IMR-90 (cell line): Measurements from ENCODE around the gene PSMB5. TPM values are rescaled to one million over a fixed set of nuclear protein-coding genes. Genes with fewer than 3 reads are reported as not detected.
A peak's percentile ranks its signal among the peaks of the same experiment; 100 is the strongest.

Source experiments
- ATAC-seq: fragments of 200-7000 bp; cut with Tn5 transposase; 2 replicates; pipeline ENCODE4 v1.9.1; 2020; ENCODE audit warnings: low read depth, mild to moderate bottlenecking, moderate library complexity
- BruUV-seq: library from RNA; stranded (reverse); fragments of 400-500 nt; replicated peaks from 2 replicates; lab custom pipeline; 2021; lab: Mats Ljungman, UMichigan
- CTCF ChIA-PET: fragments of 300-600 bp; formaldehyde crosslinking; extraction: SDS; loops from one replicate; lab custom pipeline; 2021; ENCODE audit warnings: antibody characterized with exemption; lab: Yijun Ruan, JAX
- POLR2A ChIA-PET: fragments of 300-600 bp; sonication (Branson Sonifier 250); formaldehyde crosslinking; loops from one replicate; lab custom pipeline; 2022; ENCODE audit warnings: antibody characterized with exemption; ENCODE audit not compliant: unreplicated experiment; lab: Charles Lee
- DNase-seq: peaks from one replicate; pipeline ENCODE4 v3.0.0; 2013
- H2AFZ ChIP-seq: replicated peaks from 2 replicates; pipeline ENCODE3; 2013; ENCODE audit warnings: low read length, mild to moderate bottlenecking; ENCODE audit not compliant: poor library complexity
- H2AK5ac ChIP-seq: 2 replicates; pipeline ENCODE4 v1.6.1; 2013; ENCODE audit warnings: low read depth, low read length, inconsistent platforms
- H2AK9ac ChIP-seq: replicated peaks from 2 replicates; pipeline ENCODE3; 2013; ENCODE audit warnings: mild to moderate bottlenecking, low read depth, low read length, moderate library complexity; ENCODE audit not compliant: poor library complexity
- H2BK120ac ChIP-seq: 2 replicates; pipeline ENCODE4 v1.6.1; 2013; ENCODE audit warnings: low read depth, low read length, inconsistent platforms
- H2BK15ac ChIP-seq: 3 replicates; pipeline ENCODE4 v1.6.1; 2013; ENCODE audit warnings: low read depth, low read length, inconsistent platforms
- H2BK20ac ChIP-seq: 2 replicates; pipeline ENCODE4 v1.6.1; 2013; ENCODE audit warnings: low read depth, mild to moderate bottlenecking, inconsistent platforms, low read length, moderate library complexity
- H2BK5ac ChIP-seq: 2 replicates; pipeline ENCODE4 v1.6.1; 2013; ENCODE audit warnings: mild to moderate bottlenecking, low read depth, low read length, inconsistent platforms; ENCODE audit not compliant: poor library complexity, severe bottlenecking
- H3K14ac ChIP-seq: replicated peaks from 2 replicates; pipeline ENCODE4 v1.6.1; 2013; ENCODE audit warnings: low read depth, low read length, inconsistent platforms
- H3K18ac ChIP-seq: 2 replicates; pipeline ENCODE4 v1.6.1; 2013; ENCODE audit warnings: low read depth, low read length, control low read depth
- H3K23ac ChIP-seq: 2 replicates; pipeline ENCODE4 v1.6.1; 2013; ENCODE audit warnings: low read depth, low read length, inconsistent platforms
- H3K27ac ChIP-seq: 2 replicates; pipeline ENCODE4 v1.5.1; 2013; ENCODE audit warnings: mild to moderate bottlenecking, control low read depth, low read length; ENCODE audit not compliant: insufficient read depth
- H3K27me3 ChIP-seq: 2 replicates; pipeline ENCODE4 v1.6.1; 2013; ENCODE audit warnings: low read length; ENCODE audit not compliant: control insufficient read depth, insufficient read depth
- H3K36me3 ChIP-seq: 2 replicates; pipeline ENCODE4 v1.6.1; 2013; ENCODE audit warnings: low read length, mixed read lengths; ENCODE audit not compliant: control insufficient read depth, insufficient read depth
- H3K4ac ChIP-seq: 2 replicates; pipeline ENCODE4 v1.6.1; 2013; ENCODE audit warnings: low read depth, low read length, inconsistent platforms
- H3K4me1 ChIP-seq: 2 replicates; pipeline ENCODE4 v1.6.1; 2013; ENCODE audit warnings: low read length, mixed read lengths; ENCODE audit not compliant: control insufficient read depth, insufficient read depth
- H3K4me2 ChIP-seq: 2 replicates; pipeline ENCODE4 v1.6.1; 2013; ENCODE audit warnings: low read depth, mild to moderate bottlenecking, control low read depth, low read length, moderate library complexity
- H3K4me3 ChIP-seq: 2 replicates; pipeline ENCODE4 v1.5.1; 2013; ENCODE audit warnings: low read depth, mild to moderate bottlenecking, control low read depth, low read length, moderate library complexity; ENCODE audit not compliant: insufficient read depth
- H3K56ac ChIP-seq: 2 replicates; pipeline ENCODE4 v1.6.1; 2013; ENCODE audit warnings: low read length, inconsistent platforms; ENCODE audit not compliant: insufficient read depth; ENCODE audit errors: extremely low read depth
- H3K79me1 ChIP-seq, 2 experiments: 2 replicates each; pipeline ENCODE4 v1.6.1; 2013; ENCODE audit warnings: low read length in 2 of 2, inconsistent platforms in 1 of 2, low read depth in 1 of 2
- H3K9ac ChIP-seq: 2 replicates; pipeline ENCODE4 v1.6.1; 2013; ENCODE audit warnings: low read depth, low read length, control low read depth
- H3K9me1 ChIP-seq: 2 replicates; pipeline ENCODE4 v1.6.1; 2013; ENCODE audit warnings: low read length, inconsistent platforms; ENCODE audit not compliant: insufficient read depth
- H3K9me3 ChIP-seq: 2 replicates; pipeline ENCODE4 v1.6.1; 2013; ENCODE audit warnings: low read length; ENCODE audit not compliant: control insufficient read depth, insufficient read depth
- H4K20me1 ChIP-seq: 2 replicates; pipeline ENCODE4 v1.6.1; 2013; ENCODE audit warnings: low read length, inconsistent platforms; ENCODE audit not compliant: insufficient read depth
- H4K5ac ChIP-seq: 2 replicates; pipeline ENCODE4 v1.6.1; 2013; ENCODE audit warnings: mild to moderate bottlenecking, low read depth, low read length, control low read depth
- H4K8ac ChIP-seq, 2 experiments: 2 replicates each; pipeline ENCODE4 v1.6.1; 2013; ENCODE audit warnings: low read depth in 2 of 2, low read length in 2 of 2, control low read depth in 1 of 2, inconsistent platforms in 1 of 2
- H4K91ac ChIP-seq: 2 replicates; pipeline ENCODE4 v1.6.1; 2013; ENCODE audit warnings: low read depth, low read length, inconsistent platforms; ENCODE audit not compliant: insufficient read depth
- BHLHE40 ChIP-seq: fragments of 150-350 bp; IDR thresholded peaks from 2 replicates; pipeline ENCODE4 v1.6.1; 2016; ENCODE audit warnings: mild to moderate bottlenecking, low read depth, low read length
- CHD1 ChIP-seq: IDR thresholded peaks from 2 replicates; pipeline ENCODE4 v1.6.1; 2012; ENCODE audit warnings: low read depth, low read length, improper control_type of control experiment
- CTCF ChIP-seq: conservative IDR thresholded peaks from 2 replicates; pipeline ENCODE4 v1.5.1; 2012; ENCODE audit warnings: mild to moderate bottlenecking, low read depth, low read length, improper control_type of control experiment
- MAFK ChIP-seq: IDR thresholded peaks from 2 replicates; pipeline ENCODE4 v1.6.1; 2012; ENCODE audit warnings: low read depth, low read length, improper control_type of control experiment
- MAZ ChIP-seq: IDR thresholded peaks from 2 replicates; pipeline ENCODE4 v1.6.1; 2012; ENCODE audit warnings: low read depth, mild to moderate bottlenecking, low read length, improper control_type of control experiment, moderate library complexity, borderline replicate concordance
- MXI1 ChIP-seq: IDR thresholded peaks from 2 replicates; pipeline ENCODE4 v1.6.1; 2012; ENCODE audit warnings: low read depth, mild to moderate bottlenecking, low read length, moderate library complexity, borderline replicate concordance
- RAD21 ChIP-seq: IDR thresholded peaks from 2 replicates; pipeline ENCODE4 v1.6.1; 2012; ENCODE audit warnings: low read length, improper control_type of control experiment
- RCOR1 ChIP-seq: IDR thresholded peaks from 2 replicates; pipeline ENCODE4 v1.6.1; 2012; ENCODE audit warnings: mild to moderate bottlenecking, low read length, improper control_type of control experiment; ENCODE audit not compliant: insufficient replicate concordance
- RFX5 ChIP-seq: IDR thresholded peaks from 2 replicates; pipeline ENCODE4 v1.8.0; 2012; ENCODE audit warnings: low read depth, mild to moderate bottlenecking, low read length, moderate library complexity
- SMC3 ChIP-seq: fragments of 150-350 bp; IDR thresholded peaks from 2 replicates; pipeline ENCODE4 v1.6.1; 2016; ENCODE audit warnings: low read depth, mild to moderate bottlenecking, antibody characterized with exemption, low read length, moderate library complexity
- WGBS, 2 experiments: methylation state at CpG; one replicate each; pipeline versions ENCODE4 v1.1.5 to v1.1.7; 2013; ENCODE audit warnings: missing lambda C conversion rate in 2 of 2; ENCODE audit not compliant: insufficient read length in 1 of 2; ENCODE audit errors: extremely low coverage in 2 of 2; 5-methylcytosine and 5-hydroxymethylcytosine counted together
- dilution Hi-C: fragments of 300-500 bp; cut with HindIII; formaldehyde crosslinking; loops from one replicate; pipeline ENCODE4 v1.14.3; 2018; ENCODE audit warnings: low sequenced_read_pairs; ENCODE audit not compliant: unreplicated experiment
- in situ Hi-C: fragments of 300-500 bp; cut with MboI; formaldehyde crosslinking; loops from 3 replicates; pipeline ENCODE4 v1.14.3; 2019; ENCODE audit warnings: low sequenced_read_pairs, inconsistent platforms, mixed read lengths
- intact Hi-C: fragments of 100-400 bp; cut with micrococcal nuclease; formaldehyde crosslinking; loops from 2 replicates; pipeline ENCODE4 v1.10.0; 2022
- polyA plus RNA-seq, 3 experiments: library from polyadenylated mRNA; depleted of rRNA; stranded (reverse); fragments of >200 nt; gene quantifications; 2 replicates each; pipeline ENCODE4 v1.2.3, GENCODE V29; 2012; ENCODE audit warnings: low replicate concordance in 1 of 3
- total RNA-seq: library from RNA; depleted of rRNA; stranded (reverse); fragments of >200 nt; gene quantifications from 2 replicates; pipeline ENCODE4 v1.2.3, GENCODE V29; 2012
- TF ChIP-seq, protein P1 (sequence below): fragments of 150-350 bp; IDR thresholded peaks from 2 replicates; pipeline ENCODE4 v1.6.1; 2016; ENCODE audit warnings: low read depth, mild to moderate bottlenecking, low read length, moderate library complexity, borderline replicate concordance

Gene PSMB5
- total and polyA plus RNA-seq, 2 of the 4 experiments (the other 2 are of a cell fraction): 310 to 321 TPM

- no peak overlapping the region for H3K18ac ChIP-seq
- dilution Hi-C loops: no loop called here
- peak overlapping the region; percentile 85 for H3K4ac ChIP-seq
- H3K4me3 ChIP-seq: peak overlapping the region; percentile 62
- intact Hi-C loops: loop anchor here (1.0 to 2.0 kb wide), 4 partner anchors 64 to 501 kb away; no protein-coding TSS in a partner anchor
- BruUV-seq: no TSS peak
- POLR2A ChIA-PET: interaction anchor here (0.6 to 0.8 kb wide), 3 partner anchors 13 to 80 kb away, joined by 3 to 11 read pairs (median 3); no protein-coding TSS in a partner anchor
- H2BK5ac ChIP-seq: peak overlapping the region; percentile 41
- no peak overlapping the region for H4K5ac ChIP-seq
- 0 out of 2 replicates have a peak overlapping the region, but pooled peaks have one; percentile 25 for H4K91ac ChIP-seq
- peaks cover 41% of the 10 kb centered on the region for H3K36me3 ChIP-seq
- no peaks in the 10 kb centered on the region for H3K9me3 ChIP-seq
- CTCF ChIA-PET: interaction anchor here (0.6 to 2.2 kb wide), 12 partner anchors 11 to 82 kb away, joined by 3 to 17 read pairs (median 4); partner anchors contain the start of genes ACIN1, C14orf119 and PSMB11
- no peak overlapping the region for H2BK20ac ChIP-seq
- 0 out of 2 replicates have a peak overlapping the region, but pooled peaks have one; percentile 68 for H3K14ac ChIP-seq
- peak overlapping the region; percentile 78 for H2AK5ac ChIP-seq
- no peaks in the 10 kb centered on the region for H3K27me3 ChIP-seq
- peak; percentile 55 for ATAC-seq
- in situ Hi-C loops: no loop called here
- H3K56ac ChIP-seq: 0 out of 2 replicates have a peak overlapping the region, but pooled peaks have one; percentile 22
- peak overlapping the region; percentile 70 for H3K27ac ChIP-seq
- H2BK15ac ChIP-seq: no peak overlapping the region
- H3K9me1 ChIP-seq: peaks cover 5% of the 10 kb centered on the region; the same call in 1 of the 2 replicates
- peaks cover 21% of the 10 kb centered on the region for H4K20me1 ChIP-seq
- peaks cover 0 to 47% of the 10 kb centered on the region in 2 experiments; a peak in 3 of 4 replicates for H3K79me1 ChIP-seq
- peak overlapping the region; percentile 75; the same call in 1 of the 2 replicates for H3K23ac ChIP-seq
- H2BK120ac ChIP-seq: no peak overlapping the region
- TF ChIP-seq RCOR1 (no peak), CHD1 (no peak), BHLHE40 (peak; percentile 47; the same call in 1 of the 2 replicates), MXI1 (peak; percentile 11; the same call in 1 of the 2 replicates), MAZ (peak; percentile 35; the same call in 1 of the 2 replicates), RAD21 (peak; percentile 82), MAFK (no peak), CTCF (peak; percentile 89), RFX5 (no peak), SMC3 (peak; percentile 83)
- TF ChIP-seq, protein P1, sequence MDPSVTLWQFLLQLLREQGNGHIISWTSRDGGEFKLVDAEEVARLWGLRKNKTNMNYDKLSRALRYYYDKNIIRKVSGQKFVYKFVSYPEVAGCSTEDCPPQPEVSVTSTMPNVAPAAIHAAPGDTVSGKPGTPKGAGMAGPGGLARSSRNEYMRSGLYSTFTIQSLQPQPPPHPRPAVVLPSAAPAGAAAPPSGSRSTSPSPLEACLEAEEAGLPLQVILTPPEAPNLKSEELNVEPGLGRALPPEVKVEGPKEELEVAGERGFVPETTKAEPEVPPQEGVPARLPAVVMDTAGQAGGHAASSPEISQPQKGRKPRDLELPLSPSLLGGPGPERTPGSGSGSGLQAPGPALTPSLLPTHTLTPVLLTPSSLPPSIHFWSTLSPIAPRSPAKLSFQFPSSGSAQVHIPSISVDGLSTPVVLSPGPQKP: no peak
- peak; percentile 76 for DNase-seq
- peak overlapping the region; percentile 87 for H3K4me2 ChIP-seq
- H3K9ac ChIP-seq: peak overlapping the region; percentile 73
- peak overlapping the region; percentile 89 for H2AFZ ChIP-seq
- 2% methylated on average over 21 of the region's 51 CpGs; no CpG with 5 or more reads in 1 of the 2 experiments for WGBS, 2 experiments
- H2AK9ac ChIP-seq: peak overlapping the region; percentile 92
- H3K4me1 ChIP-seq: peaks cover 19% of the 10 kb centered on the region
- H4K8ac ChIP-seq: no peak overlapping the region
Observed at GRCh38 chr14:23057757-23058653, 23.3 kb upstream of the PSMB5 start.
